HepG2 (cell line): ENCODE measurements around the gene AURKA. TPM values are rescaled to one million over a fixed set of nuclear protein-coding genes. Genes with fewer than 3 reads are reported as not detected.

ENCODE experiments used
- AGO2 ChIP-seq: fragments of 200-400 bp; formaldehyde crosslinking; optimal IDR thresholded peaks from 2 replicates; pipeline ENCODE3; 2017; ENCODE audit warnings: mild to moderate bottlenecking, low read depth, low read length, moderate library complexity
- ARID2 ChIP-seq: sonication (generic); formaldehyde crosslinking; IDR thresholded peaks from 2 replicates; pipeline ENCODE4 v1.8.1; 2022; ENCODE audit warnings: mild to moderate bottlenecking, missing genetic modification reagents, borderline replicate concordance
- FOXA1 ChIP-seq, 2 experiments: fragments of 450-650 bp in 1 of 2; sonication (generic) in 1 of 2; formaldehyde crosslinking in 1 of 2; IDR thresholded peaks; 2 replicates each; pipeline versions ENCODE4 v1.4.0 to v1.6.1; 2016 to 2020; ENCODE audit warnings: missing genetic modification reagents in 1 of 2
- HIVEP1 ChIP-seq: sonication (generic); formaldehyde crosslinking; IDR thresholded peaks from 2 replicates; pipeline ENCODE4 v1.4.0; 2020; ENCODE audit warnings: mild to moderate bottlenecking, missing genetic modification reagents
- HOXA3 ChIP-seq: sonication (generic); formaldehyde crosslinking; IDR thresholded peaks from 2 replicates; pipeline ENCODE4 v1.5.0; 2020; ENCODE audit warnings: missing genetic modification reagents
- KDM2A ChIP-seq: sonication (generic); formaldehyde crosslinking; IDR thresholded peaks from 2 replicates; pipeline ENCODE4 v1.4.0; 2020; ENCODE audit warnings: low read depth, missing genetic modification reagents, borderline replicate concordance
- KMT2A ChIP-seq: sonication (generic); formaldehyde crosslinking; IDR thresholded peaks from 2 replicates; pipeline ENCODE4 v1.4.0; 2020; ENCODE audit warnings: missing genetic modification reagents
- MIER2 ChIP-seq: IDR thresholded peaks from 2 replicates; pipeline ENCODE4 v1.6.1; 2016; ENCODE audit warnings: missing biosample characterization, missing genetic modification reagents
- MTF1 ChIP-seq: sonication (generic); formaldehyde crosslinking; IDR thresholded peaks from 2 replicates; pipeline ENCODE4 v1.5.0; 2020; ENCODE audit warnings: missing genetic modification reagents
- NAIF1 ChIP-seq: sonication (generic); formaldehyde crosslinking; IDR thresholded peaks from 2 replicates; pipeline ENCODE4 v1.5.0; 2020; ENCODE audit warnings: mild to moderate bottlenecking, missing genetic modification reagents, borderline replicate concordance
- NONO ChIP-seq, 2 experiments: fragments of 450-650 bp in 1 of 2; sonication (generic) in 1 of 2; formaldehyde crosslinking in 1 of 2; IDR thresholded peaks in 1 of 2; conservative IDR thresholded peaks in 1 of 2; 2 replicates each; pipeline versions ENCODE4 v1.6.1 to v1.8.0; 2017 to 2022; ENCODE audit warnings: mild to moderate bottlenecking in 1 of 2, missing genetic modification reagents in 1 of 2, moderate library complexity in 1 of 2
- NR2F1 ChIP-seq, 2 experiments: fragments of 450-650 bp in 1 of 2; formaldehyde crosslinking in 1 of 2; IDR thresholded peaks; 2 replicates each; pipeline versions ENCODE4 v1.5.0 to v1.6.1; 2016 to 2020; ENCODE audit warnings: mild to moderate bottlenecking in 1 of 2, missing compliant biosample characterization in 1 of 2, missing genetic modification reagents in 1 of 2, moderate library complexity in 1 of 2
- SALL2 ChIP-seq: sonication (generic); formaldehyde crosslinking; IDR thresholded peaks from 2 replicates; pipeline ENCODE4 v1.8.1; 2023; ENCODE audit warnings: mild to moderate bottlenecking, missing genetic modification reagents, inconsistent platforms
- SSRP1 ChIP-seq: IDR thresholded peaks from 2 replicates; pipeline ENCODE4 v1.6.1; 2016; ENCODE audit warnings: control low read depth
- TCF7 ChIP-seq: sonication (generic); IDR thresholded peaks from 2 replicates; pipeline ENCODE4 v1.6.1; 2016; ENCODE audit warnings: antibody characterized with exemption, low read depth
- ZNF253 ChIP-seq: sonication (generic); formaldehyde crosslinking; IDR thresholded peaks from 2 replicates; pipeline ENCODE4 v1.8.0; 2022; ENCODE audit warnings: mild to moderate bottlenecking, missing genetic modification reagents, borderline replicate concordance
- ZNF33B ChIP-seq: sonication (generic); formaldehyde crosslinking; IDR thresholded peaks from 2 replicates; pipeline ENCODE4 v1.5.1; 2020; ENCODE audit warnings: mild to moderate bottlenecking, missing genetic modification reagents
- ZNF761 ChIP-seq: sonication (generic); formaldehyde crosslinking; conservative IDR thresholded peaks from 2 replicates; pipeline ENCODE4 v1.4.0; 2020; ENCODE audit warnings: mild to moderate bottlenecking, missing genetic modification reagents
- ZNF768 ChIP-seq: sonication (generic); formaldehyde crosslinking; IDR thresholded peaks from 2 replicates; pipeline ENCODE4 v1.4.0; 2020; ENCODE audit warnings: missing genetic modification reagents
- ZNF792 ChIP-seq: IDR thresholded peaks from 2 replicates; pipeline ENCODE4 v1.6.1; 2016
- polyA plus RNA-seq, 8 experiments: library from polyadenylated mRNA; depleted of rRNA in 3 of 8; stranded (reverse) in 7 of 8; unstranded in 1 of 8; fragments of >200 nt; fragmentation: Illumina TruSeq in 4 of 8; extraction: Trizol in 4 of 8; gene quantifications; 2 replicates each; pipeline versions ENCODE4 v1.2.1 to v1.2.3, GENCODE V29; 2011 to 2016; ENCODE audit warnings: low read depth in 4 of 8, missing spikeins in 1 of 8, mixed read lengths in 1 of 8; ENCODE audit not compliant: insufficient read depth in 1 of 8
- total RNA-seq, 5 experiments: library from RNA; depleted of rRNA; stranded (reverse); fragments of >200 nt; fragmentation: Illumina TruSeq; extraction: Trizol; gene quantifications; 2 replicates each; pipeline ENCODE4 v1.2.3, GENCODE V29; 2016; ENCODE audit warnings: low read depth in 1 of 5
- TF ChIP-seq, protein P1 (sequence below): sonication (generic); formaldehyde crosslinking; IDR thresholded peaks from 2 replicates; pipeline ENCODE4 v1.4.0; 2020; ENCODE audit warnings: mild to moderate bottlenecking, missing genetic modification reagents
- TF ChIP-seq, protein P2 (sequence below): sonication (generic); formaldehyde crosslinking; IDR thresholded peaks from 2 replicates; pipeline ENCODE4 v1.5.0; 2020; ENCODE audit warnings: mild to moderate bottlenecking, missing genetic modification reagents
- TF ChIP-seq, protein P3 (sequence below): sonication (generic); formaldehyde crosslinking; IDR thresholded peaks from 2 replicates; pipeline ENCODE4 v1.5.1; 2020; ENCODE audit warnings: mild to moderate bottlenecking, missing genetic modification reagents, moderate library complexity
- TF ChIP-seq, protein P4 (sequence below): sonication (generic); formaldehyde crosslinking; IDR thresholded peaks from 2 replicates; pipeline ENCODE4 v1.4.0; 2020; ENCODE audit warnings: low read depth, mild to moderate bottlenecking, missing genetic modification reagents

AURKA gene
- total and polyA plus RNA-seq, 2 of the 13 experiments (the other 11 are each of a cell fraction or from before 2014, with no cell fraction given), result 96.4 to 224 TPM

DNA sequence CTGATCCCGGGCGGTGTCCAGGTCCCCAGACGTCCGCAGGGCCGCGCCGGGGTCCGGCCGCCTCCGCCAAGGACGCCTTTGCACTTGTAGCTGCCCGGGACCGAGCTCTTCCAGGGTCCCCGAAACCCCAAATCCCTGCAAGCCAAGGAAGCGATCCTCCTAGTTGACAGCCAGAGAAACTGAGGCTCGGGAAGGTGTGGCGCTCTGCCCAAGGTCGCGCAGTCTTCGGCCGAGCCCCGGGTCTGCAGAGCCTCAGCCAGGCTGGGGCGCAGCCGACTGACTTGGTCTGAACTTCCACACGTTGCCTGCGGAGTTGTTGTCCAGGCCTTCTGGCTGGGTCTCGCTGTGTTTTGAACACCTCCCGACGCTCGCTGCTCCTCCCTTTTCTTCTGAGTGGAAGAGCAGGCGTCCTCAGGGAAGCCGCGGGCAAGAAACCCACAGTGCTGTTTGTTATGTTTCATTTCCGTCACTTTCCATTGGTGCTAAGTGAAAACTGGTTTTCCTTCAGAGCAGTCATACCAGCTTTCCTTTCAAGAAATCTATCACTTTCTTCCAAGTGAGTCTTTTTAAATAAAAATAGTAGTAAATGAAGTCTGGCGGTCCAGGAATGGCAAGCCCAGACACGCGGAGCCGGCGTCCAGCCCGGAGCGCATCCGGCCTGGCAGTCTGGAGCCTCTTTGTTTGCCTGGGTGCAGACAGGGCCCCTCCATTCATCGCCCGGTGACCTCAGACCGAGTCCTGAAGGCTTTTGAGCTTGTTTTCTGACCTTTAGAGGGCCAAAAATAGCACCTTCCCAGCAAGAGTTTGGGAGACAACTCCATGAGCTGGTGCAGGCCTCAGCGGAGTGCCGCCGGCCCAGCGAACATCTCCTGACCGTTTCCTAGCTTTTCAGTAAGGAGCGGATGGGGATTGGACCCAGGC lies 32.5 kb downstream of the AURKA start (continued):
- no peak for TF ChIP-seq MIER2
- peak; percentile 15; the same call in 1 of the 2 replicates for TF ChIP-seq HIVEP1 (CRISPR knock-in tag)
- no peak for TF ChIP-seq ZNF792
- peak; percentile 21; the same call in 1 of the 2 replicates for TF ChIP-seq TCF7
- TF ChIP-seq, protein P1, sequence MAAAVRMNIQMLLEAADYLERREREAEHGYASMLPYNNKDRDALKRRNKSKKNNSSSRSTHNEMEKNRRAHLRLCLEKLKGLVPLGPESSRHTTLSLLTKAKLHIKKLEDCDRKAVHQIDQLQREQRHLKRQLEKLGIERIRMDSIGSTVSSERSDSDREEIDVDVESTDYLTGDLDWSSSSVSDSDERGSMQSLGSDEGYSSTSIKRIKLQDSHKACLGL, result peak; percentile 60; the same call in 1 of the 2 replicates
- TF ChIP-seq ZNF253 (CRISPR knock-in tag), result peak; percentile 8; the same call in 1 of the 2 replicates
- TF ChIP-seq NR2F1 (CRISPR knock-in tag; IDR thresholded peaks at IDR 0.05), result peak in 1 of 2 experiments; percentile 8; a peak in 2 of 4 replicates
- no peak for TF ChIP-seq ZNF761
- peak; percentile 8; the same call in 1 of the 2 replicates for TF ChIP-seq HOXA3 (CRISPR knock-in tag)
- TF ChIP-seq SSRP1, result 0 out of 2 replicates have a peak, but pooled peaks have one; percentile 14
- TF ChIP-seq KMT2A (CRISPR knock-in tag), result peak; percentile 51; the same call in 1 of the 2 replicates
- peak; percentile 13; the same call in 1 of the 2 replicates for TF ChIP-seq ZNF33B (CRISPR knock-in tag)
- TF ChIP-seq ARID2 (CRISPR knock-in tag), result peak; percentile 67; the same call in 1 of the 2 replicates
- TF ChIP-seq, protein P2, sequence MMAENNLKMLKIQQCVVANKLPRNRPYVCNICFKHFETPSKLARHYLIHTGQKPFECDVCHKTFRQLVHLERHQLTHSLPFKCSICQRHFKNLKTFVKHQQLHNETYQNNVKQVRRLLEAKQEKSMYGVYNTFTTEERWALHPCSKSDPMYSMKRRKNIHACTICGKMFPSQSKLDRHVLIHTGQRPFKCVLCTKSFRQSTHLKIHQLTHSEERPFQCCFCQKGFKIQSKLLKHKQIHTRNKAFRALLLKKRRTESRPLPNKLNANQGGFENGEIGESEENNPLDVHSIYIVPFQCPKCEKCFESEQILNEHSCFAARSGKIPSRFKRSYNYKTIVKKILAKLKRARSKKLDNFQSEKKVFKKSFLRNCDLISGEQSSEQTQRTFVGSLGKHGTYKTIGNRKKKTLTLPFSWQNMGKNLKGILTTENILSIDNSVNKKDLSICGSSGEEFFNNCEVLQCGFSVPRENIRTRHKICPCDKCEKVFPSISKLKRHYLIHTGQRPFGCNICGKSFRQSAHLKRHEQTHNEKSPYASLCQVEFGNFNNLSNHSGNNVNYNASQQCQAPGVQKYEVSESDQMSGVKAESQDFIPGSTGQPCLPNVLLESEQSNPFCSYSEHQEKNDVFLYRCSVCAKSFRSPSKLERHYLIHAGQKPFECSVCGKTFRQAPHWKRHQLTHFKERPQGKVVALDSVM, result no peak; the same call in none of the 2 replicates
- TF ChIP-seq, protein P3, sequence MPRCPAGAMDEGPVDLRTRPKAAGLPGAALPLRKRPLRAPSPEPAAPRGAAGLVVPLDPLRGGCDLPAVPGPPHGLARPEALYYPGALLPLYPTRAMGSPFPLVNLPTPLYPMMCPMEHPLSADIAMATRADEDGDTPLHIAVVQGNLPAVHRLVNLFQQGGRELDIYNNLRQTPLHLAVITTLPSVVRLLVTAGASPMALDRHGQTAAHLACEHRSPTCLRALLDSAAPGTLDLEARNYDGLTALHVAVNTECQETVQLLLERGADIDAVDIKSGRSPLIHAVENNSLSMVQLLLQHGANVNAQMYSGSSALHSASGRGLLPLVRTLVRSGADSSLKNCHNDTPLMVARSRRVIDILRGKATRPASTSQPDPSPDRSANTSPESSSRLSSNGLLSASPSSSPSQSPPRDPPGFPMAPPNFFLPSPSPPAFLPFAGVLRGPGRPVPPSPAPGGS (CRISPR knock-in tag), result peak; percentile 30; the same call in 1 of the 2 replicates
- TF ChIP-seq NONO (IDR thresholded peaks at IDR 0.05), result no peak
- peak; percentile 12; the same call in 1 of the 2 replicates for TF ChIP-seq NONO (CRISPR knock-in tag; conservative IDR thresholded peaks at IDR 0.05)
- TF ChIP-seq, protein P4, sequence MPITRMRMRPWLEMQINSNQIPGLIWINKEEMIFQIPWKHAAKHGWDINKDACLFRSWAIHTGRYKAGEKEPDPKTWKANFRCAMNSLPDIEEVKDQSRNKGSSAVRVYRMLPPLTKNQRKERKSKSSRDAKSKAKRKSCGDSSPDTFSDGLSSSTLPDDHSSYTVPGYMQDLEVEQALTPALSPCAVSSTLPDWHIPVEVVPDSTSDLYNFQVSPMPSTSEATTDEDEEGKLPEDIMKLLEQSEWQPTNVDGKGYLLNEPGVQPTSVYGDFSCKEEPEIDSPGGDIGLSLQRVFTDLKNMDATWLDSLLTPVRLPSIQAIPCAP (CRISPR knock-in tag), result no peak
- TF ChIP-seq NAIF1, result peak; percentile 72; the same call in 1 of the 2 replicates
- TF ChIP-seq FOXA1 (IDR thresholded peaks at IDR 0.05), result no peak
- peak; percentile 42; the same call in 1 of the 2 replicates for TF ChIP-seq FOXA1 (CRISPR knock-in tag; IDR thresholded peaks at IDR 0.05)
- peak; percentile 63 for TF ChIP-seq AGO2
- TF ChIP-seq ZNF768 (CRISPR knock-in tag), result peak; percentile 49; the same call in 1 of the 2 replicates
- TF ChIP-seq SALL2, result 0 out of 2 replicates have a peak, but pooled peaks have one; percentile 38
- 0 out of 2 replicates have a peak, but pooled peaks have one; percentile 48 for TF ChIP-seq MTF1 (CRISPR knock-in tag)
- TF ChIP-seq KDM2A (CRISPR knock-in tag), result peak; percentile 77; the same call in 1 of the 2 replicates
